Neural progenitor cell (in vitro differentiated cells): ENCODE measurements around the gene CNOT1. TPM values are rescaled to one million over a fixed set of nuclear protein-coding genes. Genes with fewer than 3 reads are reported as not detected.

Source experiments
- DNase-seq: peaks from one replicate; pipeline ENCODE4 v3.0.0-alpha.2; 2016; ENCODE audit warnings: low spot score
- H2AFZ ChIP-seq: fragments of 200-600 bp; sonication (generic); replicated peaks from 2 replicates; pipeline ENCODE4 v1.6.1; 2016; ENCODE audit warnings: antibody characterized with exemption
- H3F3A ChIP-seq: fragments of 200-600 bp; sonication (generic); 2 replicates; pipeline ENCODE4 v1.6.1; 2016; ENCODE audit warnings: antibody characterized with exemption, low read depth
- H3K27ac ChIP-seq: fragments of 200-600 bp; sonication (generic); 2 replicates; pipeline ENCODE4 v1.5.1; 2016; ENCODE audit warnings: mild to moderate bottlenecking
- H3K27me3 ChIP-seq: fragments of 200-600 bp; sonication (generic); 2 replicates; pipeline ENCODE4 v1.6.1; 2016; ENCODE audit warnings: mild to moderate bottlenecking, moderate library complexity
- H3K36me3 ChIP-seq: fragments of 200-600 bp; sonication (generic); 2 replicates; pipeline ENCODE4 v1.5.1; 2016
- H3K4me1 ChIP-seq: fragments of 200-600 bp; sonication (generic); 2 replicates; pipeline ENCODE4 v1.6.1; 2016; ENCODE audit warnings: mixed run types
- H3K4me2 ChIP-seq: fragments of 200-600 bp; sonication (generic); 2 replicates; pipeline ENCODE4 v1.6.1; 2016
- H3K4me3 ChIP-seq: fragments of 200-600 bp; sonication (generic); 2 replicates; pipeline ENCODE4 v1.5.1; 2016
- H3K79me2 ChIP-seq: fragments of 200-600 bp; sonication (generic); 2 replicates; pipeline ENCODE4 v1.6.1; 2016; ENCODE audit warnings: low read depth
- H3K9ac ChIP-seq: fragments of 200-600 bp; sonication (generic); 2 replicates; pipeline ENCODE4 v1.6.1; 2016
- H3K9me3 ChIP-seq: fragments of 200-600 bp; sonication (generic); 2 replicates; pipeline ENCODE4 v1.5.1; 2016; ENCODE audit warnings: low read depth
- H4K20me1 ChIP-seq: fragments of 200-600 bp; sonication (generic); 2 replicates; pipeline ENCODE4 v1.6.1; 2016; ENCODE audit warnings: low read depth
- H3K27ac Mint-ChIP-seq: 3 replicates; pipeline ENCODE4 v1.8.0; 2021; ENCODE audit warnings: mixed read lengths
- H3K27me3 Mint-ChIP-seq: 2 replicates; pipeline ENCODE4 v1.8.0; 2022; ENCODE audit warnings: low read depth, mild to moderate bottlenecking, inconsistent platforms, moderate library complexity, mixed read lengths; ENCODE audit not compliant: insufficient read depth
- H3K36me3 Mint-ChIP-seq: 3 replicates; pipeline ENCODE4 v1.8.0; 2021; ENCODE audit warnings: mixed read lengths
- H3K4me1 Mint-ChIP-seq: 3 replicates; pipeline ENCODE4 v1.8.0; 2021; ENCODE audit warnings: mixed read lengths
- H3K4me3 Mint-ChIP-seq: 3 replicates; pipeline ENCODE4 v1.8.0; 2021; ENCODE audit warnings: mild to moderate bottlenecking, moderate library complexity, mixed read lengths
- H3K9me3 Mint-ChIP-seq: 3 replicates; pipeline ENCODE4 v1.8.0; 2020; ENCODE audit warnings: mixed read lengths
- EZH2 ChIP-seq: fragments of 200-600 bp; sonication (generic); IDR thresholded peaks from 2 replicates; pipeline ENCODE4 v1.6.1; 2017; ENCODE audit warnings: antibody characterized with exemption, mild to moderate bottlenecking, moderate library complexity
- EZH2phosphoT487 ChIP-seq: fragments of 200-600 bp; sonication (generic); IDR thresholded peaks from 2 replicates; pipeline ENCODE4 v1.6.1; 2017; ENCODE audit warnings: antibody characterized with exemption
- total RNA-seq: library from RNA; depleted of rRNA; stranded (reverse); fragments of >200 nt; gene quantifications from 2 replicates; pipeline ENCODE4 v1.2.3, GENCODE V29; 2015; ENCODE audit warnings: low replicate concordance
- TF ChIP-seq, protein P1 (sequence below): fragments of 200-600 bp; sonication (generic); IDR thresholded peaks from 2 replicates; pipeline ENCODE4 v1.5.1; 2017; ENCODE audit warnings: antibody characterized with exemption, mild to moderate bottlenecking

The CNOT1 gene
- total RNA-seq, 1 donor from 2014 or later = 241 TPM

DNA sequence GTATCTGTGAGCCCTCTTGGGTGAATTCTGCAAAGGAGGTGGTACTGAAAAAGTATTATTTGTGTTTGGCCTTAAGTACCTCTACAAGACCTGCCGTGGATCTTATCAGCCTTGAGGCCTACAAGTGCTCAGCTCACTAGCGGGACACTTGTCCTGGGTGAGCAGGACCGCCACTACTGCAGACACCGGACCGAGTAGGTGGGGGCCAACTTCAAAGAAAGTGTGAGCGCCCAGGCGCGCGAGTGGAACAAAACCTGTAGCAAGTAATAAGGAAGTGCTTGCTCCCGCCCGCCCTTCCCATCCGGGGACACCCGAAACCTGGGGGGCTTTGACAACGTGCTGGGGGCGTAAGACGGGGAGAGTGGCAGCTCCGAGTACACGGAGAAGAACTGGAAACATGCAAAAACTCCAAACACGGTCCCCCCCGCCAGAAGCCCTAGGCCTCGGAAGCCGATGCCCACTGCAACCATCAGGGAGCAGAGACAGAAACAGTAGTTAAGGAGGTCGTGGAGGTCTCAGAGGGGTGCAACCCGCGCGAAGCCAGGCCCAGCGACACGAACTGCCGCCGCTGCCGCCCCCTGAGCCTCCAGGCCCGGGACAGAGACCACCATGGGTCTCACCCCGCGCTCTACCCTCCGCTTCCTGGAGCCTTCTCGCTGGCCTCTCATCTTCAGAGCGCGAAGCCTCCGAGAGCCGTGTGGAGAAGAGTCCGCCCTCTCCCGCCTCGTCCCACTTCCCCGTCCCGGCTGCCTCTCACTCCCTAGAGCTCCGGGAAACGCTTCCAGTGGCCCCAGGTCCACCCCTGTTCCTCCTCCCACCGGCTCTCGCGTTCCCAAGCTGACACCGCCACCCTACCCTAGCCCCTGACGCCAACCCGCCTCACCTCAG, 537 bp downstream of the CNOT1 start:
- Mint-ChIP-seq H3K4me3 (peak overlapping the region; percentile 100), H3K27me3 (peaks cover 9% of the 10 kb centered on the region), H3K27ac (peak overlapping the region; percentile 100), H3K36me3 (peaks cover 7% of the 10 kb centered on the region), H3K4me1 (peaks cover 14% of the 10 kb centered on the region), H3K9me3 (no peaks in the 10 kb centered on the region)
- peaks cover 5% of the 10 kb centered on the region for H3K36me3 ChIP-seq
- peaks cover 11% of the 10 kb centered on the region for H3K4me1 ChIP-seq
- H3K9ac ChIP-seq = peak overlapping the region; percentile 99
- H3K4me2 ChIP-seq = peak overlapping the region; percentile 98
- DNase-seq = peak; percentile 43
- peak overlapping the region; percentile 94 for H3K27ac ChIP-seq
- H3K9me3 ChIP-seq = no peaks in the 10 kb centered on the region
- H3F3A ChIP-seq = no peaks in the 10 kb centered on the region
- H3K27me3 ChIP-seq = no peaks in the 10 kb centered on the region
- H2AFZ ChIP-seq = no peak overlapping the region
- peaks cover 50% of the 10 kb centered on the region for H4K20me1 ChIP-seq
- TF ChIP-seq EZH2phosphoT487 (no peak), EZH2 (no peak)
- TF ChIP-seq, protein P1, sequence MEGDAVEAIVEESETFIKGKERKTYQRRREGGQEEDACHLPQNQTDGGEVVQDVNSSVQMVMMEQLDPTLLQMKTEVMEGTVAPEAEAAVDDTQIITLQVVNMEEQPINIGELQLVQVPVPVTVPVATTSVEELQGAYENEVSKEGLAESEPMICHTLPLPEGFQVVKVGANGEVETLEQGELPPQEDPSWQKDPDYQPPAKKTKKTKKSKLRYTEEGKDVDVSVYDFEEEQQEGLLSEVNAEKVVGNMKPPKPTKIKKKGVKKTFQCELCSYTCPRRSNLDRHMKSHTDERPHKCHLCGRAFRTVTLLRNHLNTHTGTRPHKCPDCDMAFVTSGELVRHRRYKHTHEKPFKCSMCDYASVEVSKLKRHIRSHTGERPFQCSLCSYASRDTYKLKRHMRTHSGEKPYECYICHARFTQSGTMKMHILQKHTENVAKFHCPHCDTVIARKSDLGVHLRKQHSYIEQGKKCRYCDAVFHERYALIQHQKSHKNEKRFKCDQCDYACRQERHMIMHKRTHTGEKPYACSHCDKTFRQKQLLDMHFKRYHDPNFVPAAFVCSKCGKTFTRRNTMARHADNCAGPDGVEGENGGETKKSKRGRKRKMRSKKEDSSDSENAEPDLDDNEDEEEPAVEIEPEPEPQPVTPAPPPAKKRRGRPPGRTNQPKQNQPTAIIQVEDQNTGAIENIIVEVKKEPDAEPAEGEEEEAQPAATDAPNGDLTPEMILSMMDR = no peak
- peak overlapping the region; percentile 91 for H3K4me3 ChIP-seq
- H3K79me2 ChIP-seq = peaks cover 56% of the 10 kb centered on the region

DNA sequence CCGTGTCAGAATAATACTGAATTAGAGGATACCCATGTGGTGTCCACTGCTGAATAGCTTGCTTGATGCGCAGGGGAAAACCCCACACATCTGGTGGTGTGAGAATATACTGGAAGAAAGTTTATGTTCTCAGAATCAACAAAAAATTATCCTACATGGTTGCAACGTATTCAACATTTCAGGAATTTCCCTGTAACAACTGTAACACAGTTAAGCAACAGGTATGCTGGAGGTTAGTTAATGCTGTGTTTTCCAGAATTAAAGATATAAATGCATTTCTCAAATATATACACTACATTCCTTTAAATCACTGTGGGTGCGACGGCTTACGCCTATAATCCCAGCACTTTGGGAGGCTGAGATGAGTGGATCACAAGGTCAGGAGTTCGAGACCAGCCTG, 5.4 kb downstream of the CNOT1 start:
- Histone ChIP-seq H3K9ac (no peak overlapping the region), H3K4me2 (no peak overlapping the region), H3F3A (no peaks in the 10 kb centered on the region), H3K4me3 (no peak overlapping the region), H3K4me1 (peaks cover 11% of the 10 kb centered on the region), H4K20me1 (peaks cover 93% of the 10 kb centered on the region), H3K9me3 (no peaks in the 10 kb centered on the region), H3K36me3 (peaks cover 18% of the 10 kb centered on the region), H3K27ac (no peak overlapping the region), H3K79me2 (peaks cover 100% of the 10 kb centered on the region), H3K27me3 (no peaks in the 10 kb centered on the region), H2AFZ (no peak overlapping the region)
- Mint-ChIP-seq H3K27ac (no peak overlapping the region), H3K4me1 (peaks cover 10% of the 10 kb centered on the region), H3K27me3 (peaks cover 3% of the 10 kb centered on the region), H3K9me3 (no peaks in the 10 kb centered on the region), H3K36me3 (peaks cover 20% of the 10 kb centered on the region), H3K4me3 (no peak overlapping the region)
- DNase-seq = no peak
- no peak for TF ChIP-seq EZH2
- TF ChIP-seq, protein P1 = no peak
- TF ChIP-seq EZH2phosphoT487 = no peak

DNA sequence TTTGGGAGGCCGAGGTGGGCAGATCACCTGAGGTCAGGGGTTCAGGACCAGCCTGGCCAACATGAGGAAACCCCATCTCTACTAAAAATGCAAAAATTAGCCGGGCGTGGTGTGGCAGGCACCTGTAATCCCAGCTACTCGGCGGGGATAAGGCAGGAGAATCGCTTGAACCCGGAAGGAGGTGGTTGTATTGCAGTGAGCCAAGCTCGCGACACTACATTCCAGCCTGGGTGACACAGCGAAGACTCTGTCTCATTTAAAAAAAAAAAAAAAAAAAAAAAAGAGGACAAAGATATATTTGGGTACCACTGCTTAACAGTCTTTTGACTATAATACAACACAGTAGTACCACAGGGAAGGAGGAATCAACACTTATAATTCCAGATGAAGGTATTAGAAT, 9.2 kb downstream of the CNOT1 start:
- Histone ChIP-seq H3K4me2 (no peak overlapping the region), H3K4me3 (no peak overlapping the region), H3K27ac (no peak overlapping the region), H3K27me3 (no peaks in the 10 kb centered on the region), H2AFZ (no peak overlapping the region), H3K9ac (no peak overlapping the region), H3F3A (no peaks in the 10 kb centered on the region), H3K9me3 (no peaks in the 10 kb centered on the region), H3K4me1 (no peaks in the 10 kb centered on the region), H3K79me2 (peaks cover 100% of the 10 kb centered on the region), H4K20me1 (peaks cover 89% of the 10 kb centered on the region), H3K36me3 (peaks cover 18% of the 10 kb centered on the region)
- Mint-ChIP-seq H3K9me3 (no peaks in the 10 kb centered on the region), H3K36me3 (peaks cover 27% of the 10 kb centered on the region), H3K4me1 (no peaks in the 10 kb centered on the region), H3K4me3 (no peak overlapping the region), H3K27ac (no peak overlapping the region), H3K27me3 (peaks cover 5% of the 10 kb centered on the region)
- TF ChIP-seq, protein P1 = no peak
- TF ChIP-seq EZH2 = no peak
- TF ChIP-seq EZH2phosphoT487 = no peak
- DNase-seq = no peak
